ENCODE results near the gene CLDN10. TPM values are rescaled to one million over a fixed set of nuclear protein-coding genes. Genes with fewer than 3 reads are reported as not detected.
A peak's percentile ranks its signal among the peaks of the same experiment; 100 is the strongest.

Gene CLDN10
- total RNA-seq, 1 experiment from 2014 or later, result not detected

DNA sequence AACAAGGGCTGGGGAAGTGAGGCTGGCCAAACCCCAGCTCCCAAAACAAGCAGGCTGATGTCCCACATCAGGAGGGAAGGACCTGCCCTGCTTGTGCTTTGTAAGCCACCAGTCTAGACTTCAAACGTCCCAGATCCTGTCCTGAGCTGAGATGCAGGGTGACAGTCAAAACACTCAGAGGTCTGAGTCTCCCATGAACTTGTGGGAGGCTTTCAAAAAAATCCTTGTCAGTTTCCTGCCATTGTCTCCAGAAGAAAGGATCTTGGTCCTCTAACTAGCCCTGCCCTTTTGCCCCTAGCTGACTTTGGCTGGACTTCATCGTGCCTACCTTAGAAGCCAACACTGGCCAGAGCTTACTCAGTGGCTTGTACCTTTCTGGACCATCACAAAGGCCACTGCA lies 48.7 kb downstream of the CLDN10 start:
- DNase-seq (ENCODE audit: low read depth), result no peak

DNA sequence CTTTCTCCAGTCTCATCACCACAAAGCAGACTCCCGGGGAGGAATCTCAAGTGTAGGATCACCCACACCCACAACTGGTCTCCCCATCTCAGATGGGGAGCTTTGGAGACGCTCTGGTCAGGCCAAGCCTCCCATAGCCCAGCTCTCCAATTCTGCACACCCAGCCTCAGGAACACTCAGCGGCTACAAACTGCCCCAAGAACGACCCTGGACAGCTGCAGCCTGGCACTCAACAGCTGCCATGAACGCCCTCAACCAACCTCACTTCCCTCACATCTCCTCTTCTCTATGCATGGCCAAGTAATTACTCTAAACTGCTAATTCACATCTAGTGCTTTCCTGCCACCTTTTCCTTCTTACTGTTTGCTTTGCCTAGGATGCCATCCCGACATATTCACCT lies 49.4 kb downstream of the CLDN10 start:
- no peak for DNase-seq (ENCODE audit: low read depth)

DNA sequence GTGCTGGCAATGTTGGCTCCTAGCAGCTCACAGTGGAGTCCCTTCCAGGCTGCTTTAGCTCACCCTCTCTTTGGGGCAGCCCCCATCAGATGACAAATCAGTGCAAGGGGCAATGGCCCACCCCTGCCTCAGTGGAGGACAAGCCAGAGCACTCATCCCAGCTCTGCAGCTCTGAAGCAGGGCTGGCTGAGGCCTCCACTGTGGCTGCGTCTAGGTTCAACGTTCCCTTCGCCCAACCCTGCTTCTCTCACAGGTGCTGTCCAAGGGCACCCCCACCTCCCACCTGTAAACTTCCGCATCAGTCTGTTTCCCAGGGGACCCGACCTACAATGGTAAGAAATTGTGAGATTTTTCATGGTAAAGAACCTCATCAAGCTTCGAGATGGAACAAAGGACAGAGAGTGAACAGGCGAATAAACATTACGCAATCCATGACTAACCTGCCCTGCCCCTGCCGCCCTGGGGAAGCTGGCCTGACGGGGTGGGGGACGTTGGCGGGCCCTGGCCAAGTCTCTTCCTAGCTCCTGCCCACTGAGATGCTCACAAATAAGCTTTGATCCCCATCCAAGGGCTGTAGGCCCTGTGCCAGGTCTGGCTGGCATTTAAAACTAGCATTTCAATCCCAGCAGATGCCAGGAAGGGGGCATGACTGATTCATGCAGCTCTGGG lies 51.5 kb downstream of the CLDN10 start:
- DNase-seq (ENCODE audit: low read depth), result peak; percentile 50

DNA sequence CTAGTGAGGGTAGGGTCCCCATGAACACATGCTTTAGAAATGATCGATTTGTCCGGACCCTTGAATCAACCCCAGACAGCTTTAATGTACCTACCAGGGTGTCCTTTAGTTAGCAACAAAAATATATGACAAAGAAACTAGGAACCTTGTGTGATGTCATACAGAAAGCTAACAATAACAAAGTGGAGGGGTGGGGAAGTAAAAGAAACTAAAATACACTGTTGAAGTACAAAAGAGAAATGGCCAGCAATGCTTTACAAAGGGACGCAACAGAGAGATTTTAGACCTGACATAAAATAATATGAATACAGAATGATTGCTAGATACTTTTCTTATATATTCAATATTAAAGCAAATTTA lies 52.0 kb downstream of the CLDN10 start:
- no peak for DNase-seq (ENCODE audit: low read depth)

DNA sequence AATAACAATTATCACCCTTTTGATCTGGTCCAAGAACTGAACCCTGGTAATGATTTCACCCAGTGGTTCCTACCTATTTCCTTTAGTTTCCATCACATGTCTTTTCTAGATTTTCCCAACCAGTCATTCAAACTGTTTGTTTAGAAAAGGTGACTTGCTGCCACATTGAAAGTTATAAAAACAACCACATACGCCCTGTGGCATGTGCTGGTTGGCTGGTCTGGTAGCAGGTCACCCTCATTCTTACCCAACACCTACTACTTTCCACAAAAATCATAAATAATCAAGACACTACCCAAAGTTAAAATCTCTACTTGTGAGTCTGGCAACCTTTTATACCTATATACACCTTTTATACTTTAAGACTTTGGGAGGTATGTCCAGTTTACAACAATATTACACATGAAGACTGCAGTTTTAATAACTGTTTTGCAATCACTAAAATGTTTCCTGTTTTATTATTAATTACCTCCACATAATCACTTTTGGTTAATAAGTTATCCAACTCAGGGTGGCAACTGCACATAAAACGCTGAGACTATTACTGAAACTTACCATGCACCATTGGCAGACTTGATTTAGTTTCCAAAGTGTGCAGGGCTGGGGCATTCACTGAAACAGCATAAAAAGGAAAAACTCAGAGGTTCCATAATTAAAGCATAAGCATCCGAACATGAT lies 53.1 kb downstream of the CLDN10 start:
- DNase-seq (ENCODE audit: low read depth), result no peak

- peak; percentile 35 for DNase-seq (ENCODE audit: low read depth)
Observed at GRCh38 chr13:95607366-95607765, 54.8 kb downstream of the CLDN10 start.

GRCh38 chr13:95608640-95609323 lies 56.3 kb downstream of the CLDN10 start:
- DNase-seq (ENCODE audit: low read depth), result no peak

GRCh38 chr13:95614641-95615245 lies 62.2 kb downstream of the CLDN10 start:
- DNase-seq (ENCODE audit: low read depth), result no peak

- no peak for DNase-seq (ENCODE audit: low read depth)
Observed at GRCh38 chr13:95615539-95615938, 63.0 kb downstream of the CLDN10 start.

- DNase-seq (ENCODE audit: low read depth), result no peak
Observed at GRCh38 chr13:95620030-95620824, 67.7 kb downstream of the CLDN10 start.

GRCh38 chr13:95620825-95621498 lies 68.4 kb downstream of the CLDN10 start:
- DNase-seq (ENCODE audit: low read depth), result no peak

- DNase-seq (ENCODE audit: low read depth), result no peak
Observed at GRCh38 chr13:95623141-95623540, 70.6 kb downstream of the CLDN10 start.

DNA sequence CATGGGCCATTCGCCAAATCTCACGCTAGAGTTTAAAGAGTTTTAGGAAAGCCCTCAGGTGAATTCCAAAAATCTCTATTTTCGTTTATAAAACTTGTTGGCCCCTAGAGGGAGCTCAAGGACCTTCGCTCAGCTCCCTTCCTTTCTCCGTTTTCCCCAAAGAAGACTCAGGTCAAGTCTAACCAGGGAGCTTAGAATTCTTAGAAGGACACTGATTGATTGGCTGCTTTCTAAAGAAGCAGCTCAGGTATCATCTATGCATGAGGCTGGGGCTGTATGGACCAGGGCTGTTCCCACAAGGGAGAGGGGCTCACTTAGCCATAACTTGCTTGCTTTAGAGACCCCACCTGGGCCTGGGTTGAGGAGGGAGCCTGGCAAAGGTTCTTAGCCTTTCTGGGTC lies 71.5 kb downstream of the CLDN10 start:
- DNase-seq (ENCODE audit: low read depth), result peak; percentile 22

DNA sequence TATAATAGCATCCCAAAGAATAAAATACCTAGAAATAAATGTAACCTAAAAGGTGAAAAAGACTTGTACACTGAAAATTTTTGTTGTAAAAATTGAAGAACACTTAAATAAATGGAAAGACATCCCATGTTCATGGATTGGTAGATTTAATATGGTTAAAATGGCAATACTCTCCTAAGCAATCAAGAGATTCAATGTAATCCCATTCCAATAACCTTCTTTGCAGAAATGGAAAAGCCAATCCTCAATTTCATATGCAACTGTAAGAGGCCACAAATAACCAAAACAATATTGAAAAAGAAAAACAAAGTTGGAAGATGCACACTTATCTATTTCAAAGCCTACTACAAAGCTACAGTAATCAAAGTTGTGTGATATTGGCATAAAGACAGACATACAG lies 74.2 kb downstream of the CLDN10 start:
- no peak for DNase-seq (ENCODE audit: low read depth)

- DNase-seq (ENCODE audit: low read depth), result no peak
Observed at GRCh38 chr13:95627590-95627989, 75.1 kb downstream of the CLDN10 start.

GRCh38 chr13:95628488-95628887 lies 76.0 kb downstream of the CLDN10 start:
- DNase-seq (ENCODE audit: low read depth), result no peak

GRCh38 chr13:95629071-95629470 lies 76.6 kb downstream of the CLDN10 start:
- DNase-seq (ENCODE audit: low read depth), result no peak
